NCI-H187 treated with DMSO at 0.1 percent for 48 hours (cell line): ENCODE data around the gene NDUFV2.
"Not testable (repeated sequence)": the region's sequence is repeated elsewhere in the genome, so short reads cannot be mapped to it uniquely, and the experiment has no call there.

Experiments
- DNase-seq: peaks from one replicate; lab custom pipeline; 2025; lab: John Stamatoyannopoulos, UW

Gene NDUFV2

GRCh38 chr18:9156604-9157249, 54.2 kb downstream of the NDUFV2 start:
- DNase-seq, result no peak

- no peak for DNase-seq
Observed at GRCh38 chr18:9157806-9158205, 55.3 kb downstream of the NDUFV2 start.

GRCh38 chr18:9160014-9160413, 57.5 kb downstream of the NDUFV2 start:
- DNase-seq, result no peak

GRCh38 chr18:9162663-9163062, 60.2 kb downstream of the NDUFV2 start:
- DNase-seq, result not testable (repeated sequence)

- not testable (repeated sequence) for DNase-seq
Observed at GRCh38 chr18:9164149-9164548, 61.6 kb downstream of the NDUFV2 start.

- not testable (repeated sequence) for DNase-seq
Observed at GRCh38 chr18:9165883-9166282, 63.4 kb downstream of the NDUFV2 start.

- DNase-seq, result not testable (repeated sequence)
Observed at GRCh38 chr18:9169515-9169914, 67.0 kb downstream of the NDUFV2 start.

- not testable (repeated sequence) for DNase-seq
Observed at GRCh38 chr18:9171919-9172318, 69.4 kb downstream of the NDUFV2 start.

GRCh38 chr18:9172506-9173127, 70.1 kb downstream of the NDUFV2 start:
- no peak for DNase-seq

GRCh38 chr18:9173770-9174233, 71.3 kb downstream of the NDUFV2 start:
- no peak for DNase-seq

GRCh38 chr18:9174302-9174701, 71.8 kb downstream of the NDUFV2 start:
- no peak for DNase-seq

- DNase-seq, result no peak
Observed at GRCh38 chr18:9175115-9175514, 72.6 kb downstream of the NDUFV2 start.

- no peak for DNase-seq
Observed at GRCh38 chr18:9177031-9177430, 74.5 kb downstream of the NDUFV2 start.

GRCh38 chr18:9177466-9177865, 75.0 kb downstream of the NDUFV2 start:
- DNase-seq, result no peak

GRCh38 chr18:9178557-9178956, 76.1 kb downstream of the NDUFV2 start:
- no peak for DNase-seq

GRCh38 chr18:9181275-9181674, 78.8 kb downstream of the NDUFV2 start:
- DNase-seq, result no peak

GRCh38 chr18:9182852-9183399, 80.4 kb downstream of the NDUFV2 start:
- DNase-seq, result no peak
